ENCODE results near the gene IQSEC1.

IQSEC1 gene

GRCh38 chr3:12903000-12903800, 170.0 kb downstream of the IQSEC1 start:
- no peak overlapping the region for H3K4me3 ChIP-seq (ENCODE audit: low read depth, low read length)
- TF ChIP-seq, protein P1, sequence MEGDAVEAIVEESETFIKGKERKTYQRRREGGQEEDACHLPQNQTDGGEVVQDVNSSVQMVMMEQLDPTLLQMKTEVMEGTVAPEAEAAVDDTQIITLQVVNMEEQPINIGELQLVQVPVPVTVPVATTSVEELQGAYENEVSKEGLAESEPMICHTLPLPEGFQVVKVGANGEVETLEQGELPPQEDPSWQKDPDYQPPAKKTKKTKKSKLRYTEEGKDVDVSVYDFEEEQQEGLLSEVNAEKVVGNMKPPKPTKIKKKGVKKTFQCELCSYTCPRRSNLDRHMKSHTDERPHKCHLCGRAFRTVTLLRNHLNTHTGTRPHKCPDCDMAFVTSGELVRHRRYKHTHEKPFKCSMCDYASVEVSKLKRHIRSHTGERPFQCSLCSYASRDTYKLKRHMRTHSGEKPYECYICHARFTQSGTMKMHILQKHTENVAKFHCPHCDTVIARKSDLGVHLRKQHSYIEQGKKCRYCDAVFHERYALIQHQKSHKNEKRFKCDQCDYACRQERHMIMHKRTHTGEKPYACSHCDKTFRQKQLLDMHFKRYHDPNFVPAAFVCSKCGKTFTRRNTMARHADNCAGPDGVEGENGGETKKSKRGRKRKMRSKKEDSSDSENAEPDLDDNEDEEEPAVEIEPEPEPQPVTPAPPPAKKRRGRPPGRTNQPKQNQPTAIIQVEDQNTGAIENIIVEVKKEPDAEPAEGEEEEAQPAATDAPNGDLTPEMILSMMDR (IDR thresholded peaks at IDR 0.05; ENCODE audit: low read depth, low read length): no peak
- in situ Hi-C loops (cut with HindIII; ENCODE audit: low sequenced_read_pairs): no loop called here
- no peak for DNase-seq (ENCODE audit: low read depth, low spot score)

DNA sequence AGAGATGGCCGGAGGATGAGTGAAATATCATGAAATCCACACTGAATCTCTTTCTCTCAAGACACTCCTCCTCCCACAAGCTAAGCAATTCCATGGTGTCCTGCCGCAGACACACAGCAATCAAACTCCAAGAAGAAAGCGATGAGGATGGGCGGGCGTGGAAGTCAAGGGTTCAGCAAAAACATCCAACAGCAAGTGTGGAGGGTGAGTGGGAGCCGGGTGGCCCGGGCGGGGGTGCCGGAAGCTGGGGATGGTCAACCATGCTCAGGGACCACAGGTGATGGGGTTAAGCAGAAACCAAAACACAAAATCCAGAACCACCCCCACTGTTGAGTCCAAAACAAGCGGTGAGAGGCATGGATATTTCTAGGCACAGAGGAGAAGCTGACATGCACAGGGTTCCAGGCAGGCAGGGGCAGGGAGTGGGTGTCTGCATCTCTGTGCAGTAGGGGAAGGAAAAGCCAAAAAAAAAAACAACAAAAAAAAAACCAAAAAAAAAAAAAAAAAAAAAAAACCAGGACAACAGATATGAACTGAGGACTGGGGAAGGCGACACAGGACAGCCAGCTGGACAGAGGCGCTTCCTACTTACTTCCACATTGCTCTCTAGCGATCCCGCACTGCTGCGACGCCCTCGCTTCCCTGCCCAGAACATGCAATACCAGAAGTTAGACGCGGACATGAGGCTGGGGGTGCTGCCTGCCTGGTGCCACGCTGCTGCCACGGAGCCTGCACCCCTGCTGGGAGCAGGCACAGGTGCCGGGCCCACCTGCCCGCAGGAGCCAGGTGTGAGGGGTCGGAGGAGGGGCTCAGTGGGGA, 170.8 kb downstream of the IQSEC1 start:
- no peak overlapping the region for H3K4me3 ChIP-seq (ENCODE audit: low read depth, low read length)
- no peak for DNase-seq (ENCODE audit: low read depth, low spot score)
- in situ Hi-C loops (cut with HindIII; ENCODE audit: low sequenced_read_pairs): no loop called here
- TF ChIP-seq, protein P1 (IDR thresholded peaks at IDR 0.05; ENCODE audit: low read depth, low read length): no peak

GRCh38 chr3:12901623-12902045, 171.6 kb downstream of the IQSEC1 start:
- H3K4me3 ChIP-seq (ENCODE audit: low read depth, low read length): no peak overlapping the region
- no peak for DNase-seq (ENCODE audit: low read depth, low spot score)
- TF ChIP-seq, protein P1 (IDR thresholded peaks at IDR 0.05; ENCODE audit: low read depth, low read length): peak; percentile 4
- in situ Hi-C loops (cut with HindIII; ENCODE audit: low sequenced_read_pairs): no loop called here

DNA sequence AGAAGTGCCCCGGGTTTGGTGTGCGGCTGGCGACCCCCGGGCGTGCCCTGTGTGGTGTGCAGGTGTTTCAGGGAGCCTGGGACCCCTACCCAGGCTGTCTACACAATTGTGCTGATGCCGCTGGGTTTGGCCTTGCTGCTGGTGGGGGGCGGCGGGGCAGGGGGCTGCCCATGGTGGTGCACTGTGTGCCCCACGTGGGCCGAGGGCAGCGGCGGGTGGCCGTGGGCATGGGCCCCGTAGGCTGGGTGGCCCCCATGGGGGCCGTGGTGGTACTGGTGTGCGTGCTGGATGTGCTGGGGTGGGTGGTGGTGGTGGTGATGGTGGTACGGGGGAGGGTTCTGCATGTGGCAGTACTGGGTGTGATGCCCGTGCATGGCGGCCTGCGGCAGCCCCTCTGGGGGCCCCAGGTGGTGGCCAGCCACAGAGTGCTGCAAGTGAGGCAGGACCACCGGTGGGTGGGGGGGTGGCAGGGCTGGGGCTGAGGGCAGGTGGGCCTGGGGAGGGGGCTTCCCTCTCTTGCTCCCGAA, 172.3 kb downstream of the IQSEC1 start:
- H3K4me3 ChIP-seq (ENCODE audit: low read depth, low read length): no peak overlapping the region
- in situ Hi-C loops (cut with HindIII; ENCODE audit: low sequenced_read_pairs): no loop called here
- TF ChIP-seq, protein P1 (IDR thresholded peaks at IDR 0.05; ENCODE audit: low read depth, low read length): no peak
- DNase-seq (ENCODE audit: low read depth, low spot score): no peak

DNA sequence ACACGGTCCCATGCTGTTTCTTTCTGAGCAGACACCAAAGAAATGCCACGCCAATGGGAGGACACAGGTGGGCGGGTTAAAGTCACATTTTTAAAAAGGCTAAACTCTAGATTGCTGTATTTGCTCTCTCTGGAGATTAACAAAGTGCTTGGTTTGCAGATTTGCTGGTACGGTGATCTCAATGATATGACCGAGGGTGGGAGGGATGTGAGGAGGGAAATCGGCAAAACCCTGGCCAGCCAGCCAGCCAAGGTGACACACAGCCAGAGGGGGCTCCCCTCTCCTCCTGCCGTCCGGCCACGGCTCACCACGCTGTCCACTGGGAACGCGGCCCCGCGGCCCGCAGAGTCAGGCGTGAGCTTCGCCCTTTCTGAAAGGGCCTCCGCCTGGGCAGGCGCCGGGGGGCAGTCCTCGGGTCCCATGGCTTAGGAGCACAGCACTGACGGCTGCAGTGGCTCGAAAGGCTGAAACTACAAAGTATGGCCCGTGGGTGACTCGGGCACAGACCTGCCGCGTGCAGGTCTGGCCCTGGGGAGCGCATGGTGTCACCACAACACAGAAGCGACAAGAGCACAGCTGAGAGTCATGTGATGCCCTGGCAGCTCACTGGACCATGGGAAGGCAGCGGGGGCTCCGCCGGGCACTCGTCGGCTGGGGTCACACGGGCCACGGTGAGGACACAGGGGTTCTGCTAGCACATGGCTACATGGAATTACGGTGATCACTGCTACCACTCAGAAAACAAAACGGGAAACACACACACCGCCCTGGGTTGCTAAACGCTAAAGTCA, 174.1 kb downstream of the IQSEC1 start:
- DNase-seq (ENCODE audit: low read depth, low spot score): no peak
- TF ChIP-seq, protein P1 (IDR thresholded peaks at IDR 0.05; ENCODE audit: low read depth, low read length): no peak
- H3K4me3 ChIP-seq (ENCODE audit: low read depth, low read length): no peak overlapping the region
- in situ Hi-C loops (cut with HindIII; ENCODE audit: low sequenced_read_pairs): no loop called here

All from astrocyte of the spinal cord (primary cell).